GM12872 (cell line): ENCODE measurements around the gene KIF5A.

Experiments used
- TF ChIP-seq, protein P1 (sequence below): IDR thresholded peaks from 3 replicates; pipeline ENCODE4 v1.5.1; 2011; ENCODE audit warnings: low read depth, mild to moderate bottlenecking, low read length, moderate library complexity; ENCODE audit not compliant: insufficient read depth

The KIF5A gene

DNA sequence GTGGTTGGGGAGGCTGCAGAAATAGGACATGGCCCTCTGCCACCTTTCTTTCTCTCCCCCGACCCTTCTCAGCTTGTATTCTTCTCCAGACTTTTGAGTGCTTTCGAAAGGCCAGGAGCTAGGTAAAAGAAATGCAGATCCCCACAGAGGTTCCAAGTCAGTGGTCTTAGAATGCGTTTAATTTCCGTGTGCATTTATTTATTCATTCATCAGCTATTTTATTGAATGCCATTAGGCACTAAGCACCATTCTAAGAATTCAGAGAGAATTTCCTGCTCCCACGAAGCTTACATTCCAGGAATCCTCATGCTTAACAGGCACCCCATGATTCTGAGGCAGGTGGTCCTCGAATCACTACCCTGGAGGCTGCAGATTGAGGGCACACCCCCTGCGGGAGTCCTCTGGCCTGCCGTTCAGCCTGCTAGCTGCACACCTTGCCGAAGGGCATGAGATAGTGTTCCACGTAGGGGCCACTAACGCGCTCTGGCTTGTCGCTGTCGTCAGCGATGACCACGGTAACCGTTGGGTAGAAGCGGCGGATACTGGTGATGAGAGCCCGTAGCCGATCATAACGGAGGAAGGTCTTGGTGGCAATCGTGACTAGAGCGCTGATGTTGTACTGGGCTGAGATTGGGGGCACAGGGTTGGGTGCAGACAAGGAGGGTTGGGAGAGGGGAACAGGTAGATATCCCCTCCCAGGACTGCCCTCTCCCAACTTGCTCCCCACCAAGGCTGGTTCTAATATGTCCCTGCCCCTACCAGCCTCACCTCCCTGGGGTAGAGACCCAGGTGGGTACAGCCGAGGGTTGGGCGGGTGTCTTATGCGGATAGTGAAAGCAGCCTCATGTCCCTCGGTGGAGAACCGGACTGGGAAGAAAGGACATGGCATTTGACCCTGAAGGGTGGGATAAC, 78.7 kb downstream of the KIF5A start:
- TF ChIP-seq, protein P1, sequence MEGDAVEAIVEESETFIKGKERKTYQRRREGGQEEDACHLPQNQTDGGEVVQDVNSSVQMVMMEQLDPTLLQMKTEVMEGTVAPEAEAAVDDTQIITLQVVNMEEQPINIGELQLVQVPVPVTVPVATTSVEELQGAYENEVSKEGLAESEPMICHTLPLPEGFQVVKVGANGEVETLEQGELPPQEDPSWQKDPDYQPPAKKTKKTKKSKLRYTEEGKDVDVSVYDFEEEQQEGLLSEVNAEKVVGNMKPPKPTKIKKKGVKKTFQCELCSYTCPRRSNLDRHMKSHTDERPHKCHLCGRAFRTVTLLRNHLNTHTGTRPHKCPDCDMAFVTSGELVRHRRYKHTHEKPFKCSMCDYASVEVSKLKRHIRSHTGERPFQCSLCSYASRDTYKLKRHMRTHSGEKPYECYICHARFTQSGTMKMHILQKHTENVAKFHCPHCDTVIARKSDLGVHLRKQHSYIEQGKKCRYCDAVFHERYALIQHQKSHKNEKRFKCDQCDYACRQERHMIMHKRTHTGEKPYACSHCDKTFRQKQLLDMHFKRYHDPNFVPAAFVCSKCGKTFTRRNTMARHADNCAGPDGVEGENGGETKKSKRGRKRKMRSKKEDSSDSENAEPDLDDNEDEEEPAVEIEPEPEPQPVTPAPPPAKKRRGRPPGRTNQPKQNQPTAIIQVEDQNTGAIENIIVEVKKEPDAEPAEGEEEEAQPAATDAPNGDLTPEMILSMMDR = no peak

GRCh38 chr12:57629897-57630471, 80.1 kb downstream of the KIF5A start:
- TF ChIP-seq, protein P1 = no peak

GRCh38 chr12:57630891-57631433, 81.1 kb downstream of the KIF5A start:
- TF ChIP-seq, protein P1 = no peak

- TF ChIP-seq, protein P1 = no peak
Observed at GRCh38 chr12:57631566-57632072, 81.8 kb downstream of the KIF5A start.

DNA sequence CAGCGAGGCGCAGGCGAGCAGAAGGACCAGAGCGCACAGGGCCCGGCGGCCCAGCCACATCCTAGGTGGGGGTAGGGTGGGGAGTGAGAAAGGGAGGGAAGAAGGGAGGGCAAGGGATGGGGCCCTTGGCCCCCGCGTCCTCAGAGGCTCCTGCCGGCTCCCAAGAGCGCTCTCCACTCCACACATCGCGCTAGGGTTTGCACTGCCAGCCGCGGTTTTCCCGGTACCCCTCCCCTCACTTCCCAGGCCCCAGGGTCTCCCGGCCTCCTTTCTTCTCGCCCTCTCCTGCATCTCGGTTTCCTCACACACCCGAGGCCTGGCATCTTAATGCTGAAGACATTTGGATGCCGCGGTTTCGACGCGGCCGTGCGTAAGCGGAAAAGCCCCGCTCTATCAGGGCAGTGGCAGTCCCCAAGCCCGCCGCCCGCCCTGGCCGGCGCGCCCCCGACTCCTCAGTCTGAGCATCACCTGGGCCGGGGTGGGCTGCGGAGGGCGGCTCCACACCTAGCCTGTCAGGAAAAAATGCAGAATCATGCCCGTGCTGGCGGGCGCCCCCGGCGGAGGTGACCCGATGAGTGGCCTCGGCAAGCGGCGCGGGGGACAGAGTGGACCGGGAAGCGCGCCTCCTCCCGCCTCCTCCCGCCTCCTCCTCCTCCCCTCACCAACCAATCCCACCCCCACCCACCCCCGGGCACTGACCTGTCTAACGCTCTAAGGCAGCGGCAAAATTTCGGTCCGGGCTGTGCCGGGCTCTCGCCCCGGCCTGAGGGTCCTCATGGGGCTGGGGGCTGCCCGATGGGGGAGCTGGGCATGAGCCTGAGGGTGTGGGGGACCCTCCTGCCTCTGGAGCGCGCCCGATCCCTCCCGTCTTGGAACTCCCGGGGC, 82.5 kb downstream of the KIF5A start:
- TF ChIP-seq, protein P1 = no peak

DNA sequence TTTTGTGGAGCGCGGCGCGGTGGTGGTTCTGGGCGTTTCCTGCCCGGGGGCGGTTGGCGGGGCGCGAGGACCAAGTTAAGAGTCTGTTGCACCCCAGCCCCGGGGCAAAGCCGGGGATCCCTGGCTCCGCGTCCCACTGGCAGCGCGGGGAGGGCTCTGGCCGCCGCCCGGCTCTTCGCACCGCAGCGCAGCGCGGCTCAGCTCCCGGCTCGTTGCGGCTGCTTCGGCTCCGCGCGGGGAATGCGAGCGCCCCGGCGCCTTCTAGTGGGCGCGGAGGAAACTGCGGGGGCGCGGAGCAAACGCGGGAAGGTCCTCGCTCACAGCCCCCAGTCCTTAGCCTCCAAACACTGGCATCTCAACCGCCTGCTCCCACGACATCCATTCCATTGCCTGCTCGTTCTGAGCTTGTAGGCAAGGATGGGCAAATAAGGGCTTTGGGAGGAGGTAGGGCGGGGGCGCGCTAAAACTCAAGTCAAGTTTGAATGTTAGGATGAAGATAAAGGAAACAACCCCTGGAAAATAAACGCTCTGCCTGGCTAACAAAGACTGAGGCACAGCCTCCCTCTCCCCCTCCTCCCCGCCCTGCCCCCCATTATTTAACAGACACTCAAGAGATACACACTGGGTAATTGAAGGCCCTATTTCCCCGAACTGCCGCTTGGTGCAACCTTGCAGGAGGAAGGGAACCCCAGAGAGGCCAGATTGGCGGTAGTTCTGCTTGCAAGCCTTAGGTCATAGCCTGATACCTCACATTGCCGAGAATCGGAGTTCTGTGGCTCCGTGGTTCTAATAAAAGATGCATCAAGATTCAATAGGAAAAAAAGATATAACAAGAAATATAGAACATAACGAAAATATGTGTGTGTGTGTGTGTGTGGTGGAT, 83.4 kb downstream of the KIF5A start, which contains the start of gene B4GALNT1:
Gene B4GALNT1, minus strand, starts transcription at position 244 of the 883 bp plus-strand sequence. CDS start 1,069 bp downstream, outside the sequence.
- TF ChIP-seq, protein P1 = peak; percentile 93
